IMR-90 (cell line): Measurements from ENCODE around the gene ZG16B. TPM values are rescaled to one million over a fixed set of nuclear protein-coding genes. Genes with fewer than 3 reads are reported as not detected.

Experiments
- ATAC-seq: fragments of 200-7000 bp; cut with Tn5 transposase; 2 replicates; pipeline ENCODE4 v1.9.1; 2020; ENCODE audit warnings: low read depth, mild to moderate bottlenecking, moderate library complexity
- BruUV-seq: library from RNA; stranded (reverse); fragments of 400-500 nt; replicated peaks from 2 replicates; lab custom pipeline; 2021; lab: Mats Ljungman, UMichigan
- CTCF ChIA-PET: fragments of 300-600 bp; formaldehyde crosslinking; extraction: SDS; loops from one replicate; lab custom pipeline; 2021; ENCODE audit warnings: antibody characterized with exemption; lab: Yijun Ruan, JAX
- POLR2A ChIA-PET: fragments of 300-600 bp; sonication (Branson Sonifier 250); formaldehyde crosslinking; loops from one replicate; lab custom pipeline; 2022; ENCODE audit warnings: antibody characterized with exemption; ENCODE audit not compliant: unreplicated experiment; lab: Charles Lee
- DNase-seq: peaks from one replicate; pipeline ENCODE4 v3.0.0; 2013
- H2AFZ ChIP-seq: replicated peaks from 2 replicates; pipeline ENCODE3; 2013; ENCODE audit warnings: low read length, mild to moderate bottlenecking; ENCODE audit not compliant: poor library complexity
- H2AK5ac ChIP-seq: 2 replicates; pipeline ENCODE4 v1.6.1; 2013; ENCODE audit warnings: low read depth, low read length, inconsistent platforms
- H2AK9ac ChIP-seq: replicated peaks from 2 replicates; pipeline ENCODE3; 2013; ENCODE audit warnings: mild to moderate bottlenecking, low read depth, low read length, moderate library complexity; ENCODE audit not compliant: poor library complexity
- H2BK120ac ChIP-seq: 2 replicates; pipeline ENCODE4 v1.6.1; 2013; ENCODE audit warnings: low read depth, low read length, inconsistent platforms
- H2BK15ac ChIP-seq: 3 replicates; pipeline ENCODE4 v1.6.1; 2013; ENCODE audit warnings: low read depth, low read length, inconsistent platforms
- H2BK20ac ChIP-seq: 2 replicates; pipeline ENCODE4 v1.6.1; 2013; ENCODE audit warnings: low read depth, mild to moderate bottlenecking, inconsistent platforms, low read length, moderate library complexity
- H2BK5ac ChIP-seq: 2 replicates; pipeline ENCODE4 v1.6.1; 2013; ENCODE audit warnings: mild to moderate bottlenecking, low read depth, low read length, inconsistent platforms; ENCODE audit not compliant: poor library complexity, severe bottlenecking
- H3K14ac ChIP-seq: replicated peaks from 2 replicates; pipeline ENCODE4 v1.6.1; 2013; ENCODE audit warnings: low read depth, low read length, inconsistent platforms
- H3K18ac ChIP-seq: 2 replicates; pipeline ENCODE4 v1.6.1; 2013; ENCODE audit warnings: low read depth, low read length, control low read depth
- H3K23ac ChIP-seq: 2 replicates; pipeline ENCODE4 v1.6.1; 2013; ENCODE audit warnings: low read depth, low read length, inconsistent platforms
- H3K27ac ChIP-seq: 2 replicates; pipeline ENCODE4 v1.5.1; 2013; ENCODE audit warnings: mild to moderate bottlenecking, control low read depth, low read length; ENCODE audit not compliant: insufficient read depth
- H3K27me3 ChIP-seq: 2 replicates; pipeline ENCODE4 v1.6.1; 2013; ENCODE audit warnings: low read length; ENCODE audit not compliant: control insufficient read depth, insufficient read depth
- H3K36me3 ChIP-seq: 2 replicates; pipeline ENCODE4 v1.6.1; 2013; ENCODE audit warnings: low read length, mixed read lengths; ENCODE audit not compliant: control insufficient read depth, insufficient read depth
- H3K4ac ChIP-seq: 2 replicates; pipeline ENCODE4 v1.6.1; 2013; ENCODE audit warnings: low read depth, low read length, inconsistent platforms
- H3K4me1 ChIP-seq: 2 replicates; pipeline ENCODE4 v1.6.1; 2013; ENCODE audit warnings: low read length, mixed read lengths; ENCODE audit not compliant: control insufficient read depth, insufficient read depth
- H3K4me2 ChIP-seq: 2 replicates; pipeline ENCODE4 v1.6.1; 2013; ENCODE audit warnings: low read depth, mild to moderate bottlenecking, control low read depth, low read length, moderate library complexity
- H3K4me3 ChIP-seq: 2 replicates; pipeline ENCODE4 v1.5.1; 2013; ENCODE audit warnings: low read depth, mild to moderate bottlenecking, control low read depth, low read length, moderate library complexity; ENCODE audit not compliant: insufficient read depth
- H3K56ac ChIP-seq: 2 replicates; pipeline ENCODE4 v1.6.1; 2013; ENCODE audit warnings: low read length, inconsistent platforms; ENCODE audit not compliant: insufficient read depth; ENCODE audit errors: extremely low read depth
- H3K79me1 ChIP-seq, 2 experiments: 2 replicates each; pipeline ENCODE4 v1.6.1; 2013; ENCODE audit warnings: low read length in 2 of 2, inconsistent platforms in 1 of 2, low read depth in 1 of 2
- H3K9ac ChIP-seq: 2 replicates; pipeline ENCODE4 v1.6.1; 2013; ENCODE audit warnings: low read depth, low read length, control low read depth
- H3K9me1 ChIP-seq: 2 replicates; pipeline ENCODE4 v1.6.1; 2013; ENCODE audit warnings: low read length, inconsistent platforms; ENCODE audit not compliant: insufficient read depth
- H3K9me3 ChIP-seq: 2 replicates; pipeline ENCODE4 v1.6.1; 2013; ENCODE audit warnings: low read length; ENCODE audit not compliant: control insufficient read depth, insufficient read depth
- H4K20me1 ChIP-seq: 2 replicates; pipeline ENCODE4 v1.6.1; 2013; ENCODE audit warnings: low read length, inconsistent platforms; ENCODE audit not compliant: insufficient read depth
- H4K5ac ChIP-seq: 2 replicates; pipeline ENCODE4 v1.6.1; 2013; ENCODE audit warnings: mild to moderate bottlenecking, low read depth, low read length, control low read depth
- H4K8ac ChIP-seq, 2 experiments: 2 replicates each; pipeline ENCODE4 v1.6.1; 2013; ENCODE audit warnings: low read depth in 2 of 2, low read length in 2 of 2, control low read depth in 1 of 2, inconsistent platforms in 1 of 2
- H4K91ac ChIP-seq: 2 replicates; pipeline ENCODE4 v1.6.1; 2013; ENCODE audit warnings: low read depth, low read length, inconsistent platforms; ENCODE audit not compliant: insufficient read depth
- BHLHE40 ChIP-seq: fragments of 150-350 bp; IDR thresholded peaks from 2 replicates; pipeline ENCODE4 v1.6.1; 2016; ENCODE audit warnings: mild to moderate bottlenecking, low read depth, low read length
- FOS ChIP-seq: fragments of 150-350 bp; IDR thresholded peaks from 2 replicates; pipeline ENCODE4 v1.6.1; 2016; ENCODE audit warnings: low read depth, low read length
- MAFK ChIP-seq: IDR thresholded peaks from 2 replicates; pipeline ENCODE4 v1.6.1; 2012; ENCODE audit warnings: low read depth, low read length, improper control_type of control experiment
- MXI1 ChIP-seq: IDR thresholded peaks from 2 replicates; pipeline ENCODE4 v1.6.1; 2012; ENCODE audit warnings: low read depth, mild to moderate bottlenecking, low read length, moderate library complexity, borderline replicate concordance
- RCOR1 ChIP-seq: IDR thresholded peaks from 2 replicates; pipeline ENCODE4 v1.6.1; 2012; ENCODE audit warnings: mild to moderate bottlenecking, low read length, improper control_type of control experiment; ENCODE audit not compliant: insufficient replicate concordance
- WGBS, 2 experiments: methylation state at CpG; one replicate each; pipeline versions ENCODE4 v1.1.5 to v1.1.7; 2013; ENCODE audit warnings: missing lambda C conversion rate in 2 of 2; ENCODE audit not compliant: insufficient read length in 1 of 2; ENCODE audit errors: extremely low coverage in 2 of 2; 5-methylcytosine and 5-hydroxymethylcytosine counted together
- dilution Hi-C: fragments of 300-500 bp; cut with HindIII; formaldehyde crosslinking; loops from one replicate; pipeline ENCODE4 v1.14.3; 2018; ENCODE audit warnings: low sequenced_read_pairs; ENCODE audit not compliant: unreplicated experiment
- in situ Hi-C: fragments of 300-500 bp; cut with MboI; formaldehyde crosslinking; loops from 3 replicates; pipeline ENCODE4 v1.14.3; 2019; ENCODE audit warnings: low sequenced_read_pairs, inconsistent platforms, mixed read lengths
- intact Hi-C: fragments of 100-400 bp; cut with micrococcal nuclease; formaldehyde crosslinking; loops from 2 replicates; pipeline ENCODE4 v1.10.0; 2022
- polyA plus RNA-seq, 3 experiments: library from polyadenylated mRNA; depleted of rRNA; stranded (reverse); fragments of >200 nt; gene quantifications; 2 replicates each; pipeline ENCODE4 v1.2.3, GENCODE V29; 2012; ENCODE audit warnings: low replicate concordance in 1 of 3
- total RNA-seq: library from RNA; depleted of rRNA; stranded (reverse); fragments of >200 nt; gene quantifications from 2 replicates; pipeline ENCODE4 v1.2.3, GENCODE V29; 2012

ZG16B gene
- total and polyA plus RNA-seq, 2 of the 4 experiments (the other 2 are of a cell fraction), result 0.54 to 0.65 TPM

- no peak overlapping the region for H3K56ac ChIP-seq
- peaks cover 61% of the 10 kb centered on the region for H3K27me3 ChIP-seq
- no peak overlapping the region for H3K9ac ChIP-seq
- H2AK5ac ChIP-seq, result no peak overlapping the region
- intact Hi-C loops, result no loop called here
- H4K20me1 ChIP-seq, result no peaks in the 10 kb centered on the region
- H2BK5ac ChIP-seq, result no peak overlapping the region
- no peak overlapping the region for H3K18ac ChIP-seq
- H2BK20ac ChIP-seq, result no peak overlapping the region
- H4K91ac ChIP-seq, result no peak overlapping the region
- no peak overlapping the region for H2AFZ ChIP-seq
- no peaks in the 10 kb centered on the region for H3K9me3 ChIP-seq
- in situ Hi-C loops, result no loop called here
- H4K5ac ChIP-seq, result no peak overlapping the region
- no peaks in the 10 kb centered on the region for H3K9me1 ChIP-seq
- CTCF ChIA-PET, result no interaction called here
- no TSS peak for BruUV-seq
- no peak overlapping the region for H2BK15ac ChIP-seq
- WGBS, 2 experiments, result 60% methylated on average over 6 of the region's 19 CpGs; no CpG with 5 or more reads in 1 of the 2 experiments
- H3K23ac ChIP-seq, result no peak overlapping the region
- POLR2A ChIA-PET, result no interaction called here
- H3K36me3 ChIP-seq, result no peaks in the 10 kb centered on the region
- ATAC-seq (no peak), DNase-seq (no peak)
- no peak overlapping the region for H4K8ac ChIP-seq
- no peak overlapping the region for H3K4me2 ChIP-seq
- no peak overlapping the region for H3K4me3 ChIP-seq
- no peak overlapping the region for H2BK120ac ChIP-seq
- dilution Hi-C loops, result no loop called here
- no peaks in the 10 kb centered on the region for H3K4me1 ChIP-seq
- TF ChIP-seq FOS, result no peak
- TF ChIP-seq BHLHE40, result no peak
- TF ChIP-seq RCOR1, result no peak
- no peak for TF ChIP-seq MAFK
- TF ChIP-seq MXI1, result no peak
- no peak overlapping the region for H3K14ac ChIP-seq
- H3K79me1 ChIP-seq, result no peaks in the 10 kb centered on the region
- H3K27ac ChIP-seq, result no peak overlapping the region
- H2AK9ac ChIP-seq, result no peak overlapping the region
- no peak overlapping the region for H3K4ac ChIP-seq
Measured at GRCh38 chr16:2826591-2827373, 3.3 kb upstream of the ZG16B start.
